Mammary epithelial cell (primary cell): ENCODE results near the gene ANKRD33B.
"Not testable (repeated sequence)": the region's sequence is repeated elsewhere in the genome, so short reads cannot be mapped to it uniquely, and the experiment has no call there.

Source experiments
- CTCF ChIP-seq, 2 donors: IDR thresholded peaks in 1 of 2; conservative IDR thresholded peaks in 1 of 2; 2 replicates each; pipeline ENCODE4 v1.5.1; 2011 to 2012; ENCODE audit warnings: inconsistent platforms in 2 of 2, low read length in 2 of 2, mild to moderate bottlenecking in 2 of 2, control low read depth in 1 of 2, low read depth in 1 of 2; ENCODE audit not compliant: insufficient read depth in 1 of 2; ENCODE audit errors: extremely low read depth in 1 of 2
- EZH2 ChIP-seq: IDR thresholded peaks from 2 replicates; pipeline ENCODE4 v1.6.1; 2012; ENCODE audit warnings: low read length, inconsistent platforms, borderline replicate concordance

- TF ChIP-seq EZH2; CTCF (conservative IDR thresholded peaks at IDR 0.05 in 1 of 2, IDR thresholded peaks at IDR 0.05 in 1 of 2; ENCODE audit: extremely low read depth in 1 of 2, insufficient read depth in 1 of 2, low read depth in 1 of 2, low read length in 2 of 2): not testable (repeated sequence)
These were observed 66.9 kb downstream of the ANKRD33B start for GRCh38 chr5:10630744-10631143.
